Measurements from ENCODE around the gene PLEKHO2.
"Not testable (repeated sequence)": the region's sequence is repeated elsewhere in the genome, so short reads cannot be mapped to it uniquely, and the experiment has no call there.

GRCh38 chr15:64795299-64795698, 46.4 kb upstream of the PLEKHO2 start:
- TF ChIP-seq CTCF (IDR thresholded peaks at IDR 0.05; ENCODE audit: low read depth, low read length); EZH2phosphoT487 (IDR thresholded peaks at IDR 0.05; ENCODE audit: low read depth): not testable (repeated sequence)
